ENCODE data around the gene DSCAML1.

DSCAML1 gene

DNA sequence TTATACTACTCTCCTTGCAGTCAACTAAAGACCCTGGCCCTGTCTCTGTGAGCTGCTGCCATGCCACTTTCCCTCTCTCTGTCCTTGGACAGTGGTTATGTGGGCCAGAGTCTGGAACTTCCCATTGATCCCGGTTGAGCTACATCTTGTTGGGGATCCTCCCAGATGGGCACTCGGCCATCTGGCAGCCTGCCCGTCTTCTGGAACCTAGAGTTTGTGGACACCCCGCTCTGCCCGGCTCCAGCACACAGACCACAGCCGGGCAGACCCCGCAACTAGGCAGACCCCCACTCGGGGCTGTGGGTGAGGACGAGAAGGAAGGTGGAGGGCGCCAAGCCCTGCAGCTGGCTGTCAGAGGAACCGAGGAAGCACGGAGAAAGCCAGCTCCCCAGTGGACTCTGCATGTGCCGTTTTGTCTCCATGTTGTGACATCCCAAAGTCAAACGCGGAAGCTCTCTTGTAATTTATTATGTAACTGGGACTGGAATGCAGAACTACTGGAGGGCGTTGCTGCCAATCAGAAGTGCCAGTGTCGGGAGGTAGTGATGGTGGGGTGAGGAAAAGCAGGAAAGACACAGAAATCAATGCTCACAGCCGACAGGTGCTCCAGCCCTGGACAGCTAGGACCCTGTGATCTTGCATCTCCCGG, 261.7 kb downstream of the DSCAML1 start:
- no peak for DNase-seq (ENCODE audit: extremely low read depth in 1 of 2, low read depth in 1 of 2)

DNA sequence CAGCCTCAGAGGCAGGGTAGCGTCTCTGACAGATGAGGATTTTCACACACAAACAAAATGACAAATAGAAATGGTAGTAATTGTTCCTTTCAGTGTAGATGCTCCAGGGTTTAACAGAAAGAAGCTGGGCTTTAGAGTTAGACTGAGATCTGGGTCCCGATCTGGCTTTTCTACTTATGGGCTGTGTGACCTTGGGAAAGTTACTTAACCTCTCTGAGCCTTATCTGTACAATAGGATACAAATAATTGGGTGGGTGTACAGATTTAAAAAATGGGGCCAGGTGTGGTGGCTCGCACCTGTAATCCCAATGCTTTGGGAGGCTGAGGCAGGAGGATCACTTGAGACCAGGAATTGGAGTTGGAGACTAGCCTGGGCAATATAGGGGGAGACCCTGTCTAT, 264.4 kb downstream of the DSCAML1 start:
- DNase-seq (ENCODE audit: extremely low read depth in 1 of 2, low read depth in 1 of 2), result no peak

DNA sequence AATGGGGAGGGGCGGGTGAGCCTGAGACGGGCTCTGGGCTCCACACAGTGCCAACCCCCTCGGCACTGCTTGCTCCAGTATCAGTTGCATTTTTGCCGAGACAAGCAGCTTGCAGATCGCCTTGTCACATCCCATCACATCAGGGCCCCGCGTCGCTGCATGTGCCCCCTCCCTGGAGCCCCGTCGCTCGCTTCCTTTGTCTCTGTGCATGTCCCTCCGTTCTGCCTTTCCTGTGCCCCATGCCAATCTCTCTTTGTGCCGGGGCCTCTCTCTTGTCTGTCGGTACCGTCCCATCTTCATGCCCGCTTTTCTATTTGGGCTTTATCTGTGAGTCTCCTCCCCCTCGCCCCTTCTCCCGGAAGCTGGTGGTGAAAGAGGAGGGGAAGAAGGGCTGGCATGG, 267.2 kb downstream of the DSCAML1 start:
- no peak for DNase-seq (ENCODE audit: extremely low read depth in 1 of 2, low read depth in 1 of 2)

- DNase-seq (ENCODE audit: extremely low read depth in 1 of 2, low read depth in 1 of 2), result no peak
These were observed 268.8 kb downstream of the DSCAML1 start for GRCh38 chr11:117528097-117528721.

DNA sequence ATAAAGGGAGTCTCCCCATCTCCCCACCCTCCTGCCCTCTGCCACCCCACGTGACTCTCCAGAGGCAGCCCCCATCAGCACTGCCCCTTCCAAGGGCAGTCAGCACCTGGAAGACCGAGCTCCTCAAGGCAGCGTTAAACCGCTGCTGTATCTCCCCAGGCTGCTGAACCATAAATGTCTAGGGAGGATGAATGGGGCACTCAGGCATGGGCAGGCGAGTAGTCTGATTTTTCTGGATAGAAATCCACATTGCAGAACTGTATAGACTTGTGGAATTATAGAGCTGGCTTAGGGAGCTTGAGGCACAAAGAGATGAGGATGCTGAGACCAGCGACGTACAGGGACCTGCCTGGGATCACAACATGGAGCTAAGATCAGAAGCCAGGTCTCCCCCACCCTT, 269.7 kb downstream of the DSCAML1 start:
- DNase-seq (ENCODE audit: extremely low read depth in 1 of 2, low read depth in 1 of 2), result no peak

- no peak for DNase-seq (ENCODE audit: extremely low read depth in 1 of 2, low read depth in 1 of 2)
These were observed 271.0 kb downstream of the DSCAML1 start for GRCh38 chr11:117525866-117526542.

GRCh38 chr11:117524468-117525183, 272.4 kb downstream of the DSCAML1 start:
- DNase-seq (ENCODE audit: extremely low read depth in 1 of 2, low read depth in 1 of 2), result no peak

- no peak for DNase-seq (ENCODE audit: extremely low read depth in 1 of 2, low read depth in 1 of 2)
These were observed 273.3 kb downstream of the DSCAML1 start for GRCh38 chr11:117523680-117524079.

DNA sequence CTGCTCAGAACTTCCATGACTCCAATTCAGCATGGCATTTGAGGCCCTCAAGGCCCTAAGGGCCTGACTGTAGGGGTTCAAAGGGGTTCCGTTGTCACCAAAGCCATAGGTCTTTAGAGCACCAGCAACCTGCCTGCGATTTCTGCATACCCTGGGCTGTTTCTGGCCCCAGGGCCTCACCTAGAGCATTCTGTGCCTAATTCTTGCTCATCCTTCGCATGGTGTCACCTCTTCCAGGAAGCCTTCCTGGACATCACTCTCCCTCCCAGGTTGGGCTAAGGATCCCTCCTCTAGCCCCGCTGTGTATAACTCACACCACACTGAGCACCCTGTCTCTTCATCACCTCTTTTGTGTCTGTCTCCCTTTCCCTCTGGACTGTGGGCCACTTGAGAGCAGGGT, 275.0 kb downstream of the DSCAML1 start:
- no peak for DNase-seq (ENCODE audit: extremely low read depth in 1 of 2, low read depth in 1 of 2)

DNA sequence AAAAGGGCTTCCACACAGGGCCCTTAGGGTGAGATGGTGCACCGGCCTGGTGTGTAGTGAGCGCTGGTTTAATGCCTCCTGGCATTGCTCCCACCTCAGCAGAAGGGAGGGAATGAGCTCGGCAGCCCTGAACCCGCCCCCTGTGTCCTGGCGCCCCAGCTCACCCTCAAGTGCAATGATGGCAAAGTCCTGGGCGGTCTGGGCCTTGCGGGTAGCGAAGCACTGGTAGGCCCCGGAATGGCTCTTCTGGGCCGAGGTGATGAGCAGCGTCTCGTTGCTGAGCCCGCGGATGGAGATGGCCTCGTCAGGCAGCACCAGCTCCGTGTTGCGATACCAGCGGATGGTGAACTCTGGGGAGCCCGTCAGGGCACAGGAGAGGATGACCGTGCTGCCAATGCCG, 276.1 kb downstream of the DSCAML1 start:
- DNase-seq (ENCODE audit: extremely low read depth in 1 of 2, low read depth in 1 of 2), result no peak

DNA sequence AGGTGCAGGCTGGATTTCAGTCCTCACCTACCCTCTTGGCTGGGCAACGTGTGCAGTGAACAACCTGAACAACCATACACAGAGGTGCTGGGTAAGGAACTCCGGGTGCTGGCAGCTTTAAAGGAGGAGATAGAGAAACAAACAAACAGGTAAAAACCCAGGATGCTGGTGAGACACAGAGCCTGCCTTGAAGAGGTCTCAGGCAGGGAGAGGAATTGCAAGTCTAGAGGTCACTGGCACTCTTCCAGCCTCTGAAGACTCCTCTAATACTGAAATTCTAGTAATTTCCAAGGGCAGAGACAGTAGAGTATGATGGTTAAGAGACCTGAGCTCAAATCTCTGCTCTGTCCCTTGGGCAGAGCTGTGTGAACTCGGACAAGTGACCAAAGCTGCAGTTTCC, 276.8 kb downstream of the DSCAML1 start:
- no peak for DNase-seq (ENCODE audit: extremely low read depth in 1 of 2, low read depth in 1 of 2)

- DNase-seq (ENCODE audit: extremely low read depth in 1 of 2, low read depth in 1 of 2), result no peak
These were observed 277.4 kb downstream of the DSCAML1 start for GRCh38 chr11:117519590-117519989.

DNA sequence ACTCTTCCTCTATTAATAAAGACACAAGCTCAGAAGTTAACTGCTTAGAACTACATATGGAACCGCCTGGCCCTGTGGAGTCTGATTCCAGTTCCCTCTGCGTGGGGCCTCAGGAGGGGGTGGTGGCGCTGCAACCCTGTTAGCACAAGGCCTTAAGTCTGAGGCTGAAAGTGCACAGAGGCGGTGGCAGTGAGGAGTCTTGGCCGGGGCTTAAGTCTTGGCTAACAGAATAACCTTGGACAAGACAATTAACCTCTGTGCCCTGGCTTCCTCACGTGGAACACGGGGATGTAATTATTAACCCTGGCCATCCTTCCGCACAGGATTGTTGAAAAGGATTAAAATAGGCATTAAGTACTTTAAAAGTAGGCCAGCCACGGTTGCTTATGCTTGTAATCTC, 277.8 kb downstream of the DSCAML1 start:
- DNase-seq (ENCODE audit: extremely low read depth in 1 of 2, low read depth in 1 of 2), result no peak

DNA sequence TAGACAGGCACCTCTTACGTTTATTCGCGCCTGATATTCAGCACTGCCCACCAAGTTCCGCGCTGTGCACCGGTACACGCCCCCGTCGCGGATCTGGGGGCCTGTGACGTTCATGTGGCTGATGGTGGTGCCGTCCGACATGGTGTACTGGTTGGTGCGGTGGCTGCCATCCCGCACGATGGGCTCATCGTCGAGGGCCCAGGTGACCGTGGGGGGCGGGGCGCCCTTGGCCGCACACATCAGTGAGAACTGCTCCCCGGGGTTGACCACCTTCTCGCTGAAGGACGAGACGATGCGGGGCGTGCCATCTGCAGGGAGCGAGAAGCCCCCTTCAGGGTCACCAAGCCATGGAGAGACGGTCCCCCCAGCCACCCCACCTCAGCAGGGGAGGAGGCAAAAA, 278.6 kb downstream of the DSCAML1 start:
- no peak for DNase-seq (ENCODE audit: extremely low read depth in 1 of 2, low read depth in 1 of 2)

DNA sequence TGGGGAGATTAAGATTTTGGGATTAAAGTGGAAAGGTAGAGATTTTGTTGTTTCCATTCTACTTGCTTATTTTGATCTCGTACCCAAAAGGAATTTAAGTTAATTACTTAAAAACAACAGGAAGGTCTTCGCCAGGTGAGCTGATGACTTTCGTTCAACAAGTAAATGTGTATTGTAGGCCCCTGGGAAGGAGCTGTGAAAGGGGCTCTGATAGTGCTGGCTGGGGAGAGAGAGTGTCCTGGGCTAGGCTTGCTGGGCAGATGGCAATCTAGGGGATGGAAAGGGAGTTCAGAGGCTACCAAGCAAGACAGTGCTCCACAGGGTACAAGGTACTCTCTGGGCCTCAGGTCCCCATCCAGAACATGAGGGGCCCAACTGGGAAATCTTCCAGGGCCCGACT, 279.9 kb downstream of the DSCAML1 start:
- DNase-seq (ENCODE audit: extremely low read depth in 1 of 2, low read depth in 1 of 2), result no peak

GRCh38 chr11:117515892-117516787, 280.9 kb downstream of the DSCAML1 start:
- no peak for DNase-seq (ENCODE audit: extremely low read depth in 1 of 2, low read depth in 1 of 2)

DNA sequence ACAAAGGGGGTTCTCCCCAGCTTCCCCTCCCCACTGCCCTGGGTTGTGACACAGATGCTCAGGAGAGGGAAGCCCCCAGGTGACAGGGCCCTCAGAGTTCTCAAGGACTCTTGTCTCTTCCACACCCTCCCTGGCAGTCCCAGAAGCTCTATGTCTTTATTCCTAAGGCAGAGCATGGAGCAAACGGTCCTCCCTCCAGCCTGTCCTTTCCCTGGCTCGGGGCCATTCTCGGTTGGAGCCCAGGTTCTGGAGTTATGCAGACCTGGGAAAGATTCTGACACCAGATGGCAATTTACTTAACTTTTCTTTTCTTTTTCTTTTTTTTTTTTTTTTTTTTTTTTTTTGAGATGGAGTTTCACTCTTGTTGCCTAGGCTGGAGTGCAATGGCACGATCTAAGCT, 282.8 kb downstream of the DSCAML1 start:
- no peak for DNase-seq (ENCODE audit: extremely low read depth in 1 of 2, low read depth in 1 of 2)

DNA sequence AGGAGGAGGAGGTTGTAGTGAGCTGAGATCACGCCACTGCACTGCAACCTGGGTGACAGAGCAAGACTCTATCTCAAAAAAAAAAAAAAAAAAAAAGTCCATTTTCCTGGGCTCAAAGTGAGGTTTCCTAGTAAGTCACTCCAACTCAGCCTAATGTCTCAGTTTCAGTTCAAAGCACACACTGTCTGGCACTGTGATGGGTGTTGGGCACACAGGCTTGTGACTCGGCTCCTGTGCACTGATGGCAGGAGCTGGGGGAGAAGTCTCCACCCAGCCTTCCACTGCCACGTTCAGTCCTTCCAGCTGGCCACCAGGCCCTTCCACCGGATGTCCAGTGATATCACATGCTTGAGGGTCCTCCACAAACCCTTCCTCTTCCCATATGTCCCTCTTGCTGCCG, 283.4 kb downstream of the DSCAML1 start:
- no peak for DNase-seq (ENCODE audit: extremely low read depth in 1 of 2, low read depth in 1 of 2)

GRCh38 chr11:117511931-117512539, 285.0 kb downstream of the DSCAML1 start:
- no peak for DNase-seq (ENCODE audit: extremely low read depth in 1 of 2, low read depth in 1 of 2)

- DNase-seq (ENCODE audit: extremely low read depth in 1 of 2, low read depth in 1 of 2), result no peak
These were observed 285.5 kb downstream of the DSCAML1 start for GRCh38 chr11:117511483-117511930.
